AG04450 (cell line): ENCODE results near the gene CAPN13. TPM values are rescaled to one million over a fixed set of nuclear protein-coding genes. Genes with fewer than 3 reads are reported as not detected.

Experiments
- CTCF ChIA-PET: fragments of 300-600, 350-600 bp; formaldehyde crosslinking; extraction: SDS; loops from one replicate; lab custom pipeline; 2022; ENCODE audit warnings: antibody characterized with exemption, inconsistent platforms; lab: Charles Lee
- POLR2A ChIA-PET: fragments of 350-600 bp; formaldehyde crosslinking; extraction: SDS; loops from one replicate; lab custom pipeline; 2021; ENCODE audit warnings: antibody characterized with exemption, inconsistent platforms; lab: Yijun Ruan, JAX
- DNase-seq: peaks from one replicate; pipeline ENCODE4 v3.0.0-alpha.2; 2011; ENCODE audit warnings: low read depth, low spot score
- H3K27ac ChIP-seq: one replicate; pipeline ENCODE4 v1.5.1; 2012; ENCODE audit warnings: low read depth, low read length, control low read depth
- H3K27me3 ChIP-seq: one replicate; pipeline ENCODE4 v1.6.0; 2012; ENCODE audit warnings: low read length; ENCODE audit not compliant: control insufficient read depth, insufficient read depth
- H3K4me3 ChIP-seq: 2 replicates; pipeline ENCODE4 v1.5.1; 2011; ENCODE audit warnings: mild to moderate bottlenecking, low read depth, low read length, control low read depth
- H3K9me3 ChIP-seq: 2 replicates; pipeline ENCODE4 v1.5.1; 2012; ENCODE audit warnings: low read length; ENCODE audit not compliant: control insufficient read depth, insufficient read depth
- polyA plus RNA-seq: library from polyadenylated mRNA; depleted of rRNA; stranded (reverse); fragments of >200 nt; gene quantifications from 2 replicates; pipeline ENCODE4 v1.2.3, GENCODE V29; 2011
- TF ChIP-seq, protein P1 (sequence below): IDR thresholded peaks from 2 replicates; pipeline ENCODE4 v1.5.1; 2011; ENCODE audit warnings: low read depth, low read length, control low read depth, inconsistent platforms

CAPN13 gene
- polyA plus RNA-seq, 1 experiment, result not detected

DNA sequence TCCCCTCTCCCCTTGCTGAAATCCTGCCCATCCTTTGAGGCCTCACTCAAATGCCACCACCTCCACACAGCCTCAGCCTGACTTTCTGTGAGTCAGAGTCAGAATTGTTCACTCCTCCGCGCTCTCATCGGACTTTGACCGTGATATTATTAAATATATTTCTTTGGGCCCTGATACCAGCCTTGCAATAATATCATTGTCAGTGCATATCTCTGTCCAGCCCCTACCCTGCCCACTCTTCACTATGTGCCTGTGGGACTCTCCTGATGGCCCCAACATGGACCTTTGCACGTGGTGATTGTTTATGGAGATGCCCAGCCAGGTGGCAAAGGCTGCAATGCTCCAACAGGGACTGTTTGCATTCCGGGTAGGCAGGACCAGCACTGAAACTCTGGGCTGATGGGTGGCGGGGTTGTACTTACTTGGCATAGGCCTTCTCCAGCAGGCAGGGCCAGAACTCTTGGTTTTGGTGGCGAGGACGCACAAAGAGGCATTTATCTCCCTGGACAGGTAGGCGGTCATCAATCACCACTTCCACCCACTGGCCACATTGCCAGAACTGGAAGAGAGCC lies 37.3 kb downstream of the CAPN13 start:
- no peak for DNase-seq
- ChIA-PET CTCF (no interaction called here), POLR2A (no interaction called here)
- TF ChIP-seq, protein P1, sequence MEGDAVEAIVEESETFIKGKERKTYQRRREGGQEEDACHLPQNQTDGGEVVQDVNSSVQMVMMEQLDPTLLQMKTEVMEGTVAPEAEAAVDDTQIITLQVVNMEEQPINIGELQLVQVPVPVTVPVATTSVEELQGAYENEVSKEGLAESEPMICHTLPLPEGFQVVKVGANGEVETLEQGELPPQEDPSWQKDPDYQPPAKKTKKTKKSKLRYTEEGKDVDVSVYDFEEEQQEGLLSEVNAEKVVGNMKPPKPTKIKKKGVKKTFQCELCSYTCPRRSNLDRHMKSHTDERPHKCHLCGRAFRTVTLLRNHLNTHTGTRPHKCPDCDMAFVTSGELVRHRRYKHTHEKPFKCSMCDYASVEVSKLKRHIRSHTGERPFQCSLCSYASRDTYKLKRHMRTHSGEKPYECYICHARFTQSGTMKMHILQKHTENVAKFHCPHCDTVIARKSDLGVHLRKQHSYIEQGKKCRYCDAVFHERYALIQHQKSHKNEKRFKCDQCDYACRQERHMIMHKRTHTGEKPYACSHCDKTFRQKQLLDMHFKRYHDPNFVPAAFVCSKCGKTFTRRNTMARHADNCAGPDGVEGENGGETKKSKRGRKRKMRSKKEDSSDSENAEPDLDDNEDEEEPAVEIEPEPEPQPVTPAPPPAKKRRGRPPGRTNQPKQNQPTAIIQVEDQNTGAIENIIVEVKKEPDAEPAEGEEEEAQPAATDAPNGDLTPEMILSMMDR, result no peak
- peaks cover 4% of the 10 kb centered on the region for H3K27me3 ChIP-seq
- no peaks in the 10 kb centered on the region for H3K9me3 ChIP-seq
- H3K4me3 ChIP-seq, result no peak overlapping the region
- H3K27ac ChIP-seq, result no peak overlapping the region

DNA sequence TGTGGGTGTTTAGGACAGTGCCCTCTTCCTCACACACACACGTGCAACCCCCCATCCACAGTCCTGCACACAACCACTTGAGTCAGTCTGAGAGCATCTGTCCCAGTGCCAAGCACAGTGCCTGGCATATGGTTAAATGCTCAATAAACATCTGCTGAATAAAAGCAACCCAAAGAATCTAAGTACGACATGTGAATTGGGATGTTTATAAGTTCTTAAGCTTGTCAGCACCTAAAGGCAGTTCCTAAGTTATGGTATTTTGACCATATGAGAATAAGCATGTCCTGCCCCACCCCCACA lies 37.8 kb downstream of the CAPN13 start:
- no peaks in the 10 kb centered on the region for H3K9me3 ChIP-seq
- no peak for DNase-seq
- H3K27me3 ChIP-seq, result peaks cover 4% of the 10 kb centered on the region
- TF ChIP-seq, protein P1, result no peak
- H3K4me3 ChIP-seq, result no peak overlapping the region
- ChIA-PET POLR2A (no interaction called here), CTCF (no interaction called here)
- H3K27ac ChIP-seq, result no peak overlapping the region

DNA sequence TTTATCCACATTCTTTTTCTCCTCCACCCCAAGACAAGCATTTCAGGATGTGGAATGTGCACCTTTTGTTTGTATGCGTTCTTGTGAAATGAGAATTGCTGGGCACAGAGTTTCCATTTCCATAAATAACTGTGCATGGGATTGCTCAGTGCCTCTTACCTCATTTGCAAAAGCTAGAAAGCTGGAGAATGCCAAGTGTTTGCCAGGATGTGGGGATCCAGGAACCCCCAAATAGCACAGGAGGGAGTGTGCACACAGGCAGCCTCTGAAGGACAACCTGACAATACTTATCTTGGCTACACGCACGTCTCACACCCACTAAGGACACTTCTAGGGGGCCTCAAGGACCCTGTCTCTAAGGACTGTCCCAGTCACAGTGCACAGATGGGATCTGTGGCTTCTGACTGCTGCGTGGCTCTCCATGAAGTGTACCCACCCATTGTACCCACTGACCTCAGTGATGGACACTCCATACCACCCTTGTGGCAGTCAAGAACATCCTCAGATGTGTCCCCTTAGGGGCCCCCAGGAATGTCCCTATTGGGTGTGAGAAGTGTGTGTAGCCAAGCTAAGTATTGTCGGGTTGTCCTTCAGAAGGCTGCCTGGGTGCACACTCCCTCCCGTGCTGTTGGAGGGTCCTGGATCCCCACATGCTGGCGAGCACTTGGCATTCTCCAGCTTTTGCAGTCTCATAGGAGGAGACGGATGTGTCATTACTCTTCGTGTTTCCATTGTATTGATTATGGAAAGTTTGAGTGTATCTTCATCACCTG lies 38.4 kb downstream of the CAPN13 start:
- Histone ChIP-seq H3K9me3 (no peaks in the 10 kb centered on the region), H3K4me3 (no peak overlapping the region), H3K27ac (no peak overlapping the region), H3K27me3 (peaks cover 4% of the 10 kb centered on the region)
- DNase-seq, result no peak
- ChIA-PET CTCF (no interaction called here), POLR2A (no interaction called here)
- TF ChIP-seq, protein P1, result no peak

DNA sequence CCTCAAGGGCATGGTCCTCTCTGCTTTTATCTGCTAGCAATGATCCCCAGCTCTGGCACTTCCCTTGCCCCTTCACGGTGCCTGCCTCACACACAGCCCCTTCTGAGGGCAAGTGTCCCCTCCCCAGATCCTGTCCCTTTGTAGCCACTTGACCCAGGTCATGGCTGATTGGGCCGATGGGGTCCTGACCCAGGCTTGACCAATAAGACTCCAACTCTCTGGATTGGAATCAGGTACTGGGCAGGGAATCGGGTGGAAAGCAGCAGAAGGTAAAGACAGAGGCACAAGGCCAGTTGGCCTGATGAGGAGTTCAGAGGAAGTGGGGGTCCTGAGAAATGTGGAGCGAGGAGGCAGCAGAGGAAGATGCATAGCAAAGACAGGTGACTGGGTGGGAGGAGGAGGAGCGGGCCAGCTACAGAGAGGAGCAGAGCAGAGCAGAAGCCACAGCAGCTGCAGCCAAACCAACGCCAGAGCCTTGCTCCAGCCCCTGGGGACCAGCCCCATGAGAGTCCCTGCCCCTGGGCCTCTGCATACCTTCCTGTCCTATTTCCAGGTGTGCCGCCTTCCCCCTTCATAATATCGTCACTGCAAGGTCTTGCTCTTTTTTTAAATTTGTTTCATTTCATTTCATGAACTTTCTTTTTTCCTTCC lies 39.1 kb downstream of the CAPN13 start:
- no peaks in the 10 kb centered on the region for H3K9me3 ChIP-seq
- DNase-seq, result no peak
- TF ChIP-seq, protein P1, result no peak
- peaks cover 4% of the 10 kb centered on the region for H3K27me3 ChIP-seq
- ChIA-PET CTCF (no interaction called here), POLR2A (no interaction called here)
- H3K27ac ChIP-seq, result no peak overlapping the region
- no peak overlapping the region for H3K4me3 ChIP-seq

DNA sequence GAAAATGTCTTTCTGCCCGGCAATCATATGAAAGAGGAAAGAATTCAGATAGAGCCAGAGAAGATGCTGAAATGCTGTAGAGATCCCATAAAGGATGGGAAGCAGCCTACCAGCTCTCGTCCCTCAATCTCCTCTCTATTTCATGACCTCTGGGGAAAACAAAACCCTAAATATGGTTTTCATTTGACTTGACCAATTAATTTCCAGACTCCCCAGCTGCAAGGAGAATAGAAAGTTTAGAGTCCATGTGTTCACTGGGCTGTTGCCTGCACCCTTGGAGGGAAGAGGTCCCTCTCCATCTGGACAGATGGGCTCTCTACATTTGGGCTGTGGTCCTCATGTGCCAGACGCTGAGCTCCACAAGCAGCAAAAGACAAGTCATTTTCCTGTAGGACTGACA lies 40.6 kb downstream of the CAPN13 start:
- H3K27me3 ChIP-seq, result peaks cover 7% of the 10 kb centered on the region
- CTCF ChIA-PET, result no interaction called here

More for the DNA sequence above, 40.6 kb downstream of the CAPN13 start:
- TF ChIP-seq, protein P1, result no peak
- Histone ChIP-seq H3K27ac (no peak overlapping the region), H3K4me3 (no peak overlapping the region), H3K9me3 (no peaks in the 10 kb centered on the region)
- no peak for DNase-seq
- POLR2A ChIA-PET, result no interaction called here
